C1 segment of cervical spinal cord (tissue), 14 donors: Measurements from ENCODE around the gene SHISA2.
"Not testable (repeated sequence)": the region's sequence is repeated elsewhere in the genome, so short reads cannot be mapped to it uniquely, and the experiment has no call there.

ENCODE experiments used
- DNase-seq, 14 donors: peaks; one replicate each; lab custom pipeline; 2025; lab: John Stamatoyannopoulos, UW

The SHISA2 gene

DNA sequence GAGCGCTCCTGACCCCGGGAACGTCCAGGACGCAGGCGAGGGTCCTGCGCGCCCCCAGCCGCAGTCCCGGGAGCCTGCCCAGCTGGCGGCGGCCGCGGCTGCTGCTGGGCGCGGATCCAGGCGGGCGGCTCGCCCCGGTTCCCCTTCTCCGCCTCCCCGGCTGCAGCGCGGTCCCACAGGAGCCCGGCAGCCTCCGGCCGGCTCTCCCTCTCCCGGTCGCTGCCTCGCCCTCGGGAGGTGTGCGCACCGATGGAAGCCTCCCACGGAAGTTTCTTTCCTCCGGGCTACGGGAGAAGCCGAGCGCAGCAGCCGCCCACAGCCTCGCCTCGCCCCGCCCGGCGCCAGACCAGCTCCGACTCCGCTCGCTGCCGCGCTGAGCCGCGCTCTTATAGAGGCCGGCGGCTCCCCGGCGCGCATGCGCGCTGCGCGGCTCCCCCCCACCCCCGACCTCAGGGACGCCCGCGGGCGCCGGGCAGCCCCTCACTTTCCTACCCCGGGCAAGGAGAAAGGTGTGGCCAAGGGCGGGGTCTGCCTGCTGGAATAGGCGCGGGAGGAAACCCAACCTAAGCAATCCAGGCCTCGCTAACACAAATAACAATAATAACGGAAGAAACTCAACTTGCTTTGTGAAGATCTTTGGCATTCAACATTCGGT, at the start of gene SHISA2:
Gene SHISA2, minus strand, starts transcription at position 360 of the 655 bp plus-strand sequence. CDS start 1,041 bp downstream, outside the sequence.
- DNase-seq, result peak in 11 of 14 donors; percentile 22 to 75 (median 39)

- DNase-seq, result no peak
Observed at GRCh38 chr13:26095846-26096610, 44.2 kb upstream of the SHISA2 start.

GRCh38 chr13:26095338-26095737, 43.5 kb upstream of the SHISA2 start:
- DNase-seq, result no peak

DNA sequence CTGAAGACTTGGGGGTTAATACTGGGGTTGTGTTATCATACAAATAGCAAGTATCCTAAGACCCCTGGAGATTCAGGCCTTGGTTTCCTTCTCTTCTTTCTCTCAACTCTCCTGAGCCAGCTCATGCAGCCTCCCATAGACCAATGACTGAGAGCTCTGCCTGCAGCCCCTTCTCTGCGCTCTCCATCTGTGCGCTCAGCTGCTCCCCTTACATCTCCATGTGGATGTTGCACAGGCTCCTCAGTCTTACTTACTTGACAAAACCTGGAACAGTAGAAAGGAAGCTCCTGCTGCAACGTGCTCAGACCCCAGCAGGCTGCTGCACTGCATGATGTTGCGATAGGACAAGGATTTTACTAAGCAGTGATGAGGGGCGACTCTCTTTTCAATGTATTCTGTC, 25.0 kb upstream of the SHISA2 start:
- not testable (repeated sequence) for DNase-seq

DNA sequence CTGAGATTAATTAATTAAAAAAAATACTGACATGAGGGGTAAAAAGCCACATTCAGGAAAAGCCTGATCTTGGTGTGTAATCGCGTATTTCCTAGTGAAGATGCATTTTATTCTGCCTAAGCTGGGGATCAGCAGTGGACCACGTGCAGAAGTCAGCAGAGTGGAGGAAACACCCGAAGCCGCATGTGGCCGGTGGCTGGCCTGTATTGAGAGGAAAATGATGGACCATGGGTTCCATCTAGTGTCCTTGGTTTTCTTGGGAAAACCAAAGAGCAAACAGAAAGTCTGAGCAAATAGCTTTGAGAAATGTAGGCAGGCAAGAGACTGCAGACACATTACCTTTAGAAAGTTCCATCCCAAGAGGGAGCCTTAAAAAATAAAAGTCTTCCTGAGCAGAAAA, 23.7 kb upstream of the SHISA2 start:
- DNase-seq, result no peak

DNA sequence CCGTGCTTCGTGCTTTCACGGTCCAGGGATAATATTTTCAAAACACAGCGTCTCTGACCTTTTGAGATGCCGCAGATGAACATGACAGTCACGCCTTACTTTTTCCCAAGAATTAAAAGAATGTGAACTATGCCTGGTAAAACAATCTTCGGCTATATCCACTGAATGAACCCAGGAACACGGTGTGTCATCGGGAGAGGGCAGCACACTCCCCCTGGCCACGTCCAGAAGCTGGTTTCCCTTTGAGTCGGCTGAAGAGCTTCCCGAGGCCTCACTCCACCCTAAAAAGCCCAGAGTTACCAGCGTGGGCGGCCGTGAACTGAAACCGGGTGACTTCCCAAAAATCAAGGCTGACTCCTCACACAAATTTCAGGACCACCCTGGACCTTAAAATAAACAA, 22.9 kb upstream of the SHISA2 start:
- DNase-seq, result no peak

DNA sequence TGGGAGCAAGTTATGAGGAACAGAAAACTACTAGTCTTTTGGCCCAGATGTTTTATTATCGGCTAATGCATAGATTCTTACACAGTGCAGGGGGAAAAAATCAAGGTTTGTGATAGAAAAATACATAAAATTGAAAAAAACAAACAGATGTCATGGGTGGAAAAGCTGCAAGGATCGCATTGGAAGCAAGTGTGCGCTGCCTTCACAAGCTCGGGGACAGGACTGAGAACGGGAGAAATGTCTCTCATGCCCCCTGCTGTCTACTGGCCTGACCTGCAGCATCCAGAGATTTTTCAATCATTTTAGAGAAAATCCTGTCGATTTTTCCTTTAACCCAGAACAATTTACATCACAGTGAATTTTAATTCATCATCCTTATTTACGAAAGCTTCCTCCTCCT, 20.5 kb upstream of the SHISA2 start:
- not testable (repeated sequence) for DNase-seq

GRCh38 chr13:26071691-26072090, 19.9 kb upstream of the SHISA2 start:
- no peak for DNase-seq

- not testable (repeated sequence) for DNase-seq
Observed at GRCh38 chr13:26069642-26070041, 17.8 kb upstream of the SHISA2 start.

DNA sequence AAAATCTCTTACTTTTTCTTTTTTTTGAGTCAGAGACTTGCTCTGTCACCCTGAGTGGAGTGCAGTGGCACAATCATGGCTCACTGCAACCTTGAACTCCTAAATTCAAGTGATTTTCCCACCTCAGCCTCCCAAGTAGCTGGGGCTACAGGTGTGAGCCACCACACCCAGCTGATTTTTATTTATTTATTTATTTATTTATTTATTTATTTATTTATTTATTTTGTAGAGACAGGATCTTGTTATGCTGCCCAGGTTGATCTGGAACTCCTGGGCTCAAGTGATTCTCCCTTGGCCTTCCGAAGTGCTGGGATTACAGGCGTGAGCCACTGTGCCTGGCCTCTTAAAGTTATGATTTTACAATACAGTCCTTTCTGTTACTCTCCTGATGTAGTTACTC, 16.6 kb upstream of the SHISA2 start:
- not testable (repeated sequence) for DNase-seq

DNA sequence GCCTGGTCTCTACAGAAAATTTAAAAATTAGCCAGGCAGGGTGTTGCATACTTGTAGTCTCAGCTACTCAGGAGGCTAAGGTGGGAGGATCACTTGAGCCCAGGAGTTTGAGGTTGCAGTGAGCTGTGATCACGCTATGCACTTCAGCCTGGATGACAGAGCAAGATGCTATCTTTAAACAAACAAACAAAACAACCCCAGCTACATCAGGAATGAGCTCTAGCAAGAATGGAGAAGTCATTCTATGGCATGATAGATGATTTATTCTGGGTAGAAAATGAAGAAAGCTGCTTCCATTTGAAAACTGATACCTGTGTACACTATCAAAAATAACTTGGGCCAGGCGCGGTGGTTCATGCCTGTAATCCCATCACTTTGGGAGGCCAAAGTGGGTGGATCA, 15.8 kb upstream of the SHISA2 start:
- no peak for DNase-seq

DNA sequence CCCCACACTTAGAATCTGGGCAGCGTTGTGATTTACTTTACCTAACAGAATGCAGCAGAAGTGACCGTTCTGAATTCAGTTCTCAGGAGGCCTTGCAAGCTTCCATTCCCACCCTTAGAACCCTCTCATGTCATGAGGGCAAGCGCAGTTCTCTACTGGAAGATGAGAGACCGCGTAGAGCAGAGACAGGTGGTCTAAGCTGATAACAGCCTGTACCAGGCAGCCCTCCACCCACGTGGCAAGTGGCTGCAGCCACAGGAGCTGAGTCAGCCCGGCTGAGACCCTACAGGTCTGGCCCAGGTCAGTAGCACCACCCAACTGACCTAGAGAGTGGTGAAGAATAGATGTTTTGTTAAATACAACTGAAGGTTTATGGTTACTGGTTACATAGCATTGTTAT, 14.7 kb upstream of the SHISA2 start:
- DNase-seq, result not testable (repeated sequence)

DNA sequence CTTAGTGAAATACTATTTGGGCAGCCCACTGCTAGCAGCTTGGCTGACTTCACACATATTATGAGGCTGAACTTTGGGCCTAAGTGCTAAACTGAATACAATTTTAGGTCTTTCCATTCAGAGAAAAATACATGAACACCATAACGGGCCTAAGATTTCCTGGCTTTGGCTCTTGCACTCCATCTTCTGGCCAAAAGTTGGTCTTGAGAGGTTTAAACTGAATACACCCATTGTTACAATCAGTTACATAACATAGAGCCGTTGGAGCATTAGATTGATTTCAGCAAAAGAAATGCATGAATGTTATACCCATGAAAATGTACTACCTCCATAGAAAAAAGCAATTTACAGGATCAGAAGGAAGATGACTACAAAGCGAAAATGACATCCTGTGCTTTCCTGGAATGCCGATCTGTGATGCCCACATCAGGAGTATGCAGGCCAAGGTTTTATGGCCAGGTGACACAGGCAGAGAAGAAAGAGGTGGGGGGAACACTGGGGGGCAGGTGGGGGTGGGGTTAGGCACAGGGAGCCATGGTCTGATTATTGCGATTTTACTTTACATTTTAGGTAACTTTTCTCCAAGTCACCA, 11.1 kb upstream of the SHISA2 start:
- DNase-seq, result peak in 9 of 14 donors; percentile 9 to 58 (median 21)

DNA sequence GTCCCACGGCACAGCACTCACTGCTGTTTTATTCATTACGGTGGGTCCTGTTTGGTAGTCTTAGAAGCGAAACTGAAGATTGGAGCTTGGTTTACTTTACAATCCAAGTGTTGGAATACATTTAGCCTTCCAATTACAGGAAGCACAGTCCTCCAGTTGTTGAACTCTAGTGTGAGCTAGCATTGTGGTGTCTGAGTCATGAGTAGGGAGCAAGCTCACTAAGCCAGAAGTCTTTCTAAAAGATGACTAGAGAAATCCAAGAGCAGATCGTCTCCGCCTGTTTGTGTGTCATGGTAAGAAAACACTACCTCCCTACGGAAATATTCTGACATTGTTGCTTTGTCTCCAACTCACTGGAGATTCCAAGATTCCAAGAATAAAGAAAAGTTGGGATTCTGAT, 10.1 kb upstream of the SHISA2 start:
- no peak for DNase-seq

- DNase-seq, result no peak
Observed at GRCh38 chr13:26061256-26061655, 9.4 kb upstream of the SHISA2 start.

GRCh38 chr13:26060357-26060756, 8.5 kb upstream of the SHISA2 start:
- no peak for DNase-seq

DNA sequence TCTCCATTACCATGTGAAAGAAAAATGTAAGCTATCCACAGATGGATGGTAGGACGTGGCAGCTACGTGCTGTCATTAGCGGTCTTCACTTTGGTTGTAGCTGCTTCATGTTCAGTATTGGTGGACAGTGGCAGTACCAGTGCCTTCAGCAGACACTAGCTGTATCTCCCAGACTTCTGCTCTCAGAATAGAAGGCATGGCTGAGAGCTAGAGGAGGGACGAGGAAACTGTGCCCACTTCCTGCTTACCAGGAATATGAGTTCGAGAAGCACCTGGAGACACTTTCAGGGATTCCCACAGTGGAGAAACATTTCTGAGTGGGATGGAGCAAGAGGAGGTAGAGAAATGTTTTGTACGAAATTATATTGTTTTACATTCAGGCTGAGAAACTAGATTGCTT, 6.9 kb upstream of the SHISA2 start:
- no peak for DNase-seq

GRCh38 chr13:26054896-26055295, 3.1 kb upstream of the SHISA2 start:
- DNase-seq, result no peak

DNA sequence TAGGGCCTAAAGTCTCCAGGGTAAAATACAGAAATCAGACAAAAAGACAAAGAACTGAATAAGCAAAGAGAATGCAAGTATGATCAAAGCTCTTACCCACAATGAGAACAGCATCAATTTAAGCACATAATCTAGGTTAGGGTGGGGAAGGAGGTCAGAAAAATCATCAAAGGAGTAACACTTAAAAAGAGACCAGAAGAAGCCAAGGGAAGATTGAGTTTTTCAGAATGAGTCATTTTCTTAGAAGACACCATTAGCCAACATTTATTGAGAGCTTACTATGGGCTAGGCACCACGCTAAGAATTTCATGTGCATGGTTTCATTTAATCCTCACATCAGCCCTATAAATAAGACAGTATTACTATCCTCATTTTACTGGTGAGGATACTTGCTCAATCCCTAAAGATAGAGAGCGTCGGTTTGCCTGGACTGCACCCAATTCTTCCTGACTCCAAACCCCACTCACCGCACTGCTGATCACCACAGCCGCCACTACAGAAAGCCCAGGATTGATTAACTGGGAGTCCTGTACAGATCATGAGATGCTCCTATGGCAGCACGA, 1.7 kb upstream of the SHISA2 start:
- no peak for DNase-seq

DNA sequence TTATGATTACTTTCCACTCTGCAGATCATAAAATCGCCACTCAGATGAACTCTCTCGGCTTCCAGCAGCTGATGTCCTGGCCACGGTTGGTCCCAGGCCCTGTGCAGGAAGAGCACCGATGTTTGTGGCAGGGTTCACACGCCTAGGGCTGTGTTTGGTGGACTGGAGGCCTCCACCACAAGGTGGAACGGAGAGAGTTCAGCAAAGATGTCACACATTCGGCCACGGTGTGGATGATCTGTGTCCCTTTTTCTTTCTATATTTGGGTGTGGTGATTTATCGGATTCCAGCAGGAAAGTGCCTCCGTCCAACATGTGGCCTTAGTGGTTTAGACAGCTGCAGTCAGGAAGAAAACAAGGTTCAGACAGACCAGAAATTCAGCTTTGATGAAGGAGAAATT, 521 bp upstream of the SHISA2 start:
- no peak for DNase-seq

DNA sequence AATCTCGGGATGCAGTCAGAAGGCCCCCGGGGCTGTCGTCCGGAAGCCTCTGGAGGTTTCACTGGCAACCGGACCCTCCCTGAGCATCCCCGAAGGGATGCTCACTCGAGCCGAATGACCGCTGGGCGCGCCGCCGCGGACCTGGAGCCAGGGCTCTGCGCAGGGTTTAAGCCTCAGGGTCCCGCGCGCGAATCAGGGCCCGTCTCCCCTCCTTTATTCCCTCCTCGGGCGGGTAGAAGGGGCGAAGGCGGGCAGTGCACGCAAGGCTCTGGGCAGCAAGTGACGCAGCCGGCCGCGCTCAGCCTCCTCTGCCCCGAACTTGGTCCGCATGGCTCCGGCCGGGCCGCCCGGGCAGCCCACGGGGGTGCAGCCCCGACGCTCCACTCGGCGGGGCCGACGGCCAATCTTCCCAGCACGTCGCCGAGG, 572 bp downstream of the SHISA2 start:
- peak in 3 of 14 donors; percentile 29 to 61 (median 52) for DNase-seq

- DNase-seq, result peak in 6 of 14 donors; percentile 16 to 73 (median 56)
Observed at GRCh38 chr13:26050568-26051230, 1.1 kb downstream of the SHISA2 start.
